Suprapubic skin (tissue), 4 donors: ENCODE results near the gene CNN3. TPM values are rescaled to one million over a fixed set of nuclear protein-coding genes. Genes with fewer than 3 reads are reported as not detected.

Source experiments
- DNase-seq, 2 donors: peaks; one replicate each; pipeline ENCODE4 v3.0.0-alpha.2; 2019; ENCODE audit warnings: low spot score in 2 of 2
- H3K27ac ChIP-seq: fragments of 200-600 bp; sonication (generic); one replicate; pipeline ENCODE4 v1.5.1; 2019
- H3K27me3 ChIP-seq: fragments of 200-600 bp; sonication (generic); one replicate; pipeline ENCODE4 v1.5.1; 2019
- H3K36me3 ChIP-seq: fragments of 200-600 bp; sonication (generic); one replicate; pipeline ENCODE4 v1.5.1; 2019
- H3K4me1 ChIP-seq: fragments of 200-600 bp; sonication (generic); one replicate; pipeline ENCODE4 v1.5.1; 2019
- H3K4me3 ChIP-seq: fragments of 200-600 bp; sonication (generic); one replicate; pipeline ENCODE4 v1.5.1; 2019; ENCODE audit warnings: mild to moderate bottlenecking
- H3K9me3 ChIP-seq: fragments of 200-600 bp; sonication (generic); one replicate; pipeline ENCODE4 v1.5.1; 2019
- EP300 ChIP-seq: sonication (generic); formaldehyde crosslinking; IDR thresholded peaks from one replicate; pipeline ENCODE4 v1.6.1; 2017; ENCODE audit warnings: antibody characterized with exemption
- POLR2A ChIP-seq, 2 donors: fragments of 450-650 bp; IDR thresholded peaks; one replicate each; pipeline ENCODE4 v1.6.1; 2017; ENCODE audit warnings: antibody characterized with exemption in 2 of 2, mild to moderate bottlenecking in 2 of 2, moderate library complexity in 2 of 2
- POLR2AphosphoS5 ChIP-seq, 3 donors: sonication (generic); formaldehyde crosslinking; IDR thresholded peaks; one replicate each; pipeline ENCODE4 v1.6.1; 2017; ENCODE audit warnings: antibody characterized with exemption in 3 of 3
- WGBS: methylation state at CpG from one replicate; pipeline ENCODE4 v1.1.5; 2018; 5-methylcytosine and 5-hydroxymethylcytosine counted together
- total RNA-seq, 4 donors: library from RNA; depleted of rRNA; stranded (reverse); fragments of >200 nt; gene quantifications; one replicate each; pipeline ENCODE4 v1.1.0, GENCODE V29; 2016
- TF ChIP-seq, protein P1 (sequence below), 2 donors: fragments of 200-600 bp in 1 of 2; fragments of 450-650 bp in 1 of 2; sonication (generic) in 1 of 2; IDR thresholded peaks; one replicate each; pipeline ENCODE4 v1.5.1; 2016 to 2019; ENCODE audit warnings: antibody characterized with exemption in 2 of 2, mild to moderate bottlenecking in 1 of 2, moderate library complexity in 1 of 2

CNN3 gene
- total RNA-seq, 4 donors from 2014 or later, result 52.3 to 73.7 (median 58.6) TPM

DNA sequence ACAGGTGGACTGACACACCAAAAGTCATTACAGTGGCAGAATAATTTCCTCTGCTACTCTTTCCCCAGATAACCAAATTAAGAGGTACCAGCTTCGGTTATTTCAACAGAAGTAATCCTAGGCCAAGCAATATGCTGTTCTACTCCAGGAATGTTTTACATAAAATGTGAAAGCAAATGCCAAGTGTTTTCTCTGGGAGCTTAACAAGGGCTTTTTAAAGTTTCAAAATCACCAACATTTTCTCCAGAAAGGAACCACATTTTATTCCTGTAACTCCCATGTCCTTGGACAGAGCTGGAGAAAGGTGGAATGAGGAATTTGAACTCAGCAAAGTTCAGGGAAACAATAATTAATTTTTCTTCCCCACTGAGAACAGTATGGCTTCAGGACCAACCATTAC, 27.2 kb downstream of the CNN3 start:
- H3K27ac ChIP-seq, result no peak overlapping the region
- H3K27me3 ChIP-seq, result no peaks in the 10 kb centered on the region
- no peak for TF ChIP-seq POLR2A (IDR thresholded peaks at IDR 0.05)
- TF ChIP-seq, protein P1, sequence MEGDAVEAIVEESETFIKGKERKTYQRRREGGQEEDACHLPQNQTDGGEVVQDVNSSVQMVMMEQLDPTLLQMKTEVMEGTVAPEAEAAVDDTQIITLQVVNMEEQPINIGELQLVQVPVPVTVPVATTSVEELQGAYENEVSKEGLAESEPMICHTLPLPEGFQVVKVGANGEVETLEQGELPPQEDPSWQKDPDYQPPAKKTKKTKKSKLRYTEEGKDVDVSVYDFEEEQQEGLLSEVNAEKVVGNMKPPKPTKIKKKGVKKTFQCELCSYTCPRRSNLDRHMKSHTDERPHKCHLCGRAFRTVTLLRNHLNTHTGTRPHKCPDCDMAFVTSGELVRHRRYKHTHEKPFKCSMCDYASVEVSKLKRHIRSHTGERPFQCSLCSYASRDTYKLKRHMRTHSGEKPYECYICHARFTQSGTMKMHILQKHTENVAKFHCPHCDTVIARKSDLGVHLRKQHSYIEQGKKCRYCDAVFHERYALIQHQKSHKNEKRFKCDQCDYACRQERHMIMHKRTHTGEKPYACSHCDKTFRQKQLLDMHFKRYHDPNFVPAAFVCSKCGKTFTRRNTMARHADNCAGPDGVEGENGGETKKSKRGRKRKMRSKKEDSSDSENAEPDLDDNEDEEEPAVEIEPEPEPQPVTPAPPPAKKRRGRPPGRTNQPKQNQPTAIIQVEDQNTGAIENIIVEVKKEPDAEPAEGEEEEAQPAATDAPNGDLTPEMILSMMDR (IDR thresholded peaks at IDR 0.05), result no peak
- 65% methylated on average over 1 of the region's 1 CpG for WGBS
- peaks cover 31% of the 10 kb centered on the region for H3K36me3 ChIP-seq
- H3K4me1 ChIP-seq, result no peaks in the 10 kb centered on the region
- H3K4me3 ChIP-seq, result no peak overlapping the region
- no peaks in the 10 kb centered on the region for H3K9me3 ChIP-seq
- no peak for DNase-seq

DNA sequence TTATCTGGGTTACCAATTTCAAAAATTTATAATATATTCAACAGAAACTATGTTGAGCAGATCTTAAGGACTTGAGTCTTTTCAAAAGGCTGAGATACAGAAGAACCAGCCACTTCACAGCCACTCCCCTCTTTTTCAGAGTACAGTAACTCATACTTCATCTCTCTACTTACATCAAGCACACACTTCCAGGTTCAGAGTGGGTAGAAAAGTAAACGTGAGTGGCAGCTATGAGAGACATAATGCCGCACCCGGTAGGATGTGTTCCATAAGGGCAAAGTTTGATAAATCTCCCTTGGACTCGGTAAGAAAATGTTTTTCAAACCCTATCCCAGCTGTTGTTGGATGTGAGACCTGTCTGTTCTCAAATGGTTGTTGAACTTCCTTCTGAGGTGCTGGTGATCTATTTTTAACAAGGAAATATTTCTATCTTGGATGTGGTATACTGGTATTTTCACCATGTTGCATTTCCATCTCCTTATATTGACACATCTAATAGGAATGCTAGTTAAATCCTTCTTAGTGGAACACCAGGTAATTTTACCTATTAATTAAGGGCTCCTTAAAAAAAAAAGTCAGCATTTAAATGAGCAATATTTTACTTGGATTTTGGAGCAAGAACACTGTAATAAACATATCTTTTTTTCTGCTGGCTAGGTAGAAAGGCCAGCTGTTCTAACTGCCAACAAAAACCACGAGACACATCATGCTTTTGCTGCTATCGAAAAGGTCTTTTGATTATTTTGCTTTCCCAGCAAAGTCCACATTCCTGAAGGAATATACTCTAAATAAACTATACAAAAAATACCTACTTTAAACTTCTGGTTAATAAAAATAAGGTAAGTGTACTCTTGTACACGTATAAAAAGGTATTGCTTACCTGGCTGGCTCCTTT, 28.2 kb downstream of the CNN3 start:
- 91% methylated on average over 7 of the region's 7 CpGs for whole genome bisulfite sequencing
- no peak for DNase-seq
- Histone ChIP-seq H3K9me3 (no peaks in the 10 kb centered on the region), H3K4me1 (no peaks in the 10 kb centered on the region), H3K4me3 (no peak overlapping the region), H3K36me3 (peaks cover 31% of the 10 kb centered on the region), H3K27ac (peak overlapping the region; percentile 16), H3K27me3 (no peaks in the 10 kb centered on the region)
- TF ChIP-seq POLR2A (IDR thresholded peaks at IDR 0.05) (no peak), EP300 (no peak), POLR2AphosphoS5 (IDR thresholded peaks at IDR 0.05) (no peak)
- TF ChIP-seq, protein P1 (IDR thresholded peaks at IDR 0.05), result no peak

DNA sequence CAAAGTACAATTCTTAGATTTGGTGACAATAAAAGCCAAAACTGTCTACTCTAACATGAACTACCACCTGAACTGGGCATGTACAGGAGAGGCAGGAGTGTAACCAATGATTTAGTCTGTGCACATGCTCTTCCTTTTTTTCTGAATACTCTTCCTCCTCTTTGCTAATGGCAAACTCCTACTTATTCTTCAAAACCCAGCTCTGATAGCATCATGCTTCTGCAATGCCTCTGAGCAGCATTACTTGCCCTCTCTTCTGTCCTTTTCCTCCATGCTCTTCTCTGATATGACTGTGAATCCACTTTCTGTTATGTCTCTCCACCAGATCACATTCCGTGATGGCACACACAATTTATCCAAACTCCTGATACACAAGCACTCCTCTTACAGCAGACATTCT, 31.4 kb downstream of the CNN3 start:
- H3K27ac ChIP-seq, result no peak overlapping the region
- H3K9me3 ChIP-seq, result no peaks in the 10 kb centered on the region
- DNase-seq, result no peak
- no peak overlapping the region for H3K4me3 ChIP-seq
- no peaks in the 10 kb centered on the region for H3K27me3 ChIP-seq
- no peaks in the 10 kb centered on the region for H3K4me1 ChIP-seq
- no peak for TF ChIP-seq POLR2AphosphoS5 (IDR thresholded peaks at IDR 0.05)
- no peak for TF ChIP-seq EP300
- TF ChIP-seq, protein P1 (IDR thresholded peaks at IDR 0.05), result no peak
- no peak for TF ChIP-seq POLR2A (IDR thresholded peaks at IDR 0.05)
- peaks cover 31% of the 10 kb centered on the region for H3K36me3 ChIP-seq
- WGBS, result 97% methylated on average over 1 of the region's 1 CpG

DNA sequence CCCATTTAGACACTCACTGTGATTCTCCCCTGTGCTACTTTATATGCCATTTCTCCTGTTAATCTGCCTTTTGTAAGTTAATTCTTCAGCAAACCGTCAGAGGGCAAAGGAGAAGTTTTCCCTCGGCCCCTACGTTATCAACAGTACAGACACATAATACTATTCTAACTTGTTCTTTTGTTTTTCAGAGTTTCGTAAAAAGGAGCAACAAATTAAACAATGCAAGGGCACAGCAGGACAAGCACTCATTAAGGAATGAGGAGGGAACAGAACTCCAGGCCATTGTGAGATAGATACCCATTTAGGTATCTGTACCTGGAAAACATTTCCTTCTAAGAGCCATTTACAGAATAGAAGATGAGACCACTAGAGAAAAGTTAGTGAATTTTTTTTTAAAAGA, 32.3 kb downstream of the CNN3 start:
- 80% methylated on average over 4 of the region's 4 CpGs for WGBS
- DNase-seq, result no peak
- Histone ChIP-seq H3K36me3 (peaks cover 27% of the 10 kb centered on the region), H3K9me3 (no peaks in the 10 kb centered on the region), H3K4me1 (no peaks in the 10 kb centered on the region), H3K27ac (no peak overlapping the region), H3K27me3 (no peaks in the 10 kb centered on the region), H3K4me3 (no peak overlapping the region)
- TF ChIP-seq POLR2AphosphoS5 (IDR thresholded peaks at IDR 0.05) (no peak), EP300 (no peak), POLR2A (IDR thresholded peaks at IDR 0.05) (no peak)
- TF ChIP-seq, protein P1 (IDR thresholded peaks at IDR 0.05), result no peak

DNA sequence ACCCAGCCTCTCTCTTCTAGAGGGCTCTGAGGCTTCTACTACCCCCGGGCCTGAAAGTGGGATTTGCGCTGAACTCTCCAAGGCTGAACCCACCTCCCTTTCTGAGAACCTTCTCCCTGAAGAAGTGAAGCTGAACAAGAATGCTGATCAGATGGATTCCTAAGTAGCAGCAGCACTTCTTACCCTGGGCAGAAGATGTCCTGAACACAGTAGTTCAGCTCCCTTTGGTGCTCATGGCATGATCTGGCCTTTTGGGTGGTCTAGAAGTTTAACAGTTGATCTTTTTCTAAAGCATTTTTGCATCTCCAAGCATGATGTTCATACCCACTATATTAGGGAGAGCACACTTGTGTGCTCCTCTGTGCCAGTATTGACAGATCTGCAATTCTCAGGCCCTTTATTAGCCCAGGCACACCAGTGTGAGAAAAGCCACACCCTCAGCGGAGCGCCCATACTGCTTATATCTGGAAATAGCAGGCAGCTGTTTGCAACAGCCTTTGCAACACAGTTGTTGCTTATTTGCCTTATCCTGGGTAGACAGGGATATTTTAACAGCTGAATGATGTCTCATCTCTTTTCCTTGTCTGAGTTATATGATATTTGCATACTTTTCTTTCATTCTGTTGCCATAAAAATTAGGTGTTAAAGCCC, 34.2 kb downstream of the CNN3 start:
- TF ChIP-seq POLR2A (IDR thresholded peaks at IDR 0.05) (no peak), EP300 (no peak), POLR2AphosphoS5 (IDR thresholded peaks at IDR 0.05) (no peak)
- TF ChIP-seq, protein P1 (IDR thresholded peaks at IDR 0.05), result no peak
- DNase-seq, result no peak
- WGBS, result 92% methylated on average over 4 of the region's 4 CpGs

More for the DNA sequence above, 34.2 kb downstream of the CNN3 start:
- Histone ChIP-seq H3K9me3 (no peaks in the 10 kb centered on the region), H3K4me3 (no peak overlapping the region), H3K36me3 (peaks cover 23% of the 10 kb centered on the region), H3K27me3 (no peaks in the 10 kb centered on the region), H3K4me1 (no peaks in the 10 kb centered on the region), H3K27ac (no peak overlapping the region)
